ENCODE results near the gene CFAP68.
A peak's percentile ranks its signal among the peaks of the same experiment; 100 is the strongest.

GRCh38 chr11:111910676-111911562 is 31.6 kb downstream of the CFAP68 start:
- TF ChIP-seq POLR2A (IDR thresholded peaks at IDR 0.05) = peak in 1 of 2 donors; percentile 35
- no peak for TF ChIP-seq CTCF (IDR thresholded peaks at IDR 0.05)

Measured in heart left ventricle (tissue), 13 donors.